Activated T-helper 1 cell treated with anti-CD3 and anti-CD28 coated beads, Interleukin-12 subunit alpha, Interleukin-12 subunit beta, Interleukin-2, Interleukin-4 antibody, amounts not matched to agents 30 ng/mL and 10 ng/mL and 1 ng/mL, durations not matched to agents 14 hours and 24 hours and 36 hours (primary cell): ENCODE measurements around the gene CFAP74. TPM values are rescaled to one million over a fixed set of nuclear protein-coding genes. Genes with fewer than 3 reads are reported as not detected.
A peak's percentile ranks its signal among the peaks of the same experiment; 100 is the strongest.

Experiments used
- DNase-seq: peaks from one replicate; pipeline ENCODE4 v3.0.0; 2021; ENCODE audit warnings: low spot score
- H3K27ac Mint-ChIP-seq: one replicate; pipeline ENCODE4 v1.8.0; 2021; ENCODE audit warnings: mild to moderate bottlenecking, mixed read lengths
- H3K27me3 Mint-ChIP-seq: one replicate; pipeline ENCODE4 v1.8.0; 2022; ENCODE audit warnings: mild to moderate bottlenecking, moderate library complexity, mixed read lengths; ENCODE audit not compliant: insufficient read depth
- H3K36me3 Mint-ChIP-seq: one replicate; pipeline ENCODE4 v1.8.0; 2021; ENCODE audit warnings: low read depth, mixed read lengths
- H3K4me1 Mint-ChIP-seq: one replicate; pipeline ENCODE4 v1.8.0; 2021; ENCODE audit warnings: low read depth, mixed read lengths
- H3K4me3 Mint-ChIP-seq: one replicate; pipeline ENCODE4 v1.8.0; 2021; ENCODE audit warnings: mild to moderate bottlenecking, moderate library complexity, mixed read lengths
- H3K9me3 Mint-ChIP-seq: one replicate; pipeline ENCODE4 v1.8.0; 2021; ENCODE audit warnings: mixed read lengths
- intact Hi-C: fragments of 100-400 bp; cut with micrococcal nuclease; formaldehyde crosslinking; loops from one replicate; pipeline ENCODE4 v1.15.1; 2024
- total RNA-seq: library from RNA; stranded (reverse); gene quantifications from 2 replicates; pipeline ENCODE4 v1.2.3, GENCODE V29; 2022

Gene CFAP74
- total RNA-seq, 1 donor from 2014 or later, result not detected

- intact Hi-C loops, result no loop called here
- peaks cover 24% of the 10 kb centered on the region for H3K36me3 Mint-ChIP-seq
- H3K9me3 Mint-ChIP-seq, result no peaks in the 10 kb centered on the region
- H3K27ac Mint-ChIP-seq, result no peak overlapping the region
- no peak for DNase-seq
- H3K4me1 Mint-ChIP-seq, result peaks cover 42% of the 10 kb centered on the region
- no peak overlapping the region for H3K4me3 Mint-ChIP-seq
- H3K27me3 Mint-ChIP-seq, result no peaks in the 10 kb centered on the region
Observed at GRCh38 chr1:1880617-1881312, 122.8 kb downstream of the CFAP74 start.

DNA sequence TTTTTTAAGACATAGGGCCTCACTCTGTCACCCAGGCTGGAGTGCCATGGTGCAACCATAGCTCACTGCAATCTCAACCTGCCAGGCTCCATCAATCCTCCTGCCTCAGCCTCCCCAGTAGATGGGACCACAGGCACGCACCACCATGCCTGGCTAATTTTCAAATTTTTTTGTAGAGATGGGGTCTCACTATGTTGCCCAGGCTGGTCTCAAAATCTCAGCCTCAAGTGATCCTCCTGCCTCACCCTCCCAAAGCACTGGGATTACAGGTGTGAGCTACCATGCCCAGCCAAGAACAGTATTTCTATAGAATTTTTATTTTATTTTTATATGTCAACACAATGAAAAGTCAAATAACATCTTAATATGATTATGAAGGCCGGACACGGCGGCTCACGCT is 123.6 kb downstream of the CFAP74 start:
- Mint-ChIP-seq H3K4me1 (peaks cover 47% of the 10 kb centered on the region), H3K9me3 (no peaks in the 10 kb centered on the region), H3K27ac (no peak overlapping the region), H3K4me3 (no peak overlapping the region), H3K27me3 (no peaks in the 10 kb centered on the region), H3K36me3 (peaks cover 29% of the 10 kb centered on the region)
- no peak for DNase-seq
- intact Hi-C loops, result loop anchor here (5.0 kb wide), 1 partner anchor 38 kb away; no protein-coding TSS in a partner anchor

DNA sequence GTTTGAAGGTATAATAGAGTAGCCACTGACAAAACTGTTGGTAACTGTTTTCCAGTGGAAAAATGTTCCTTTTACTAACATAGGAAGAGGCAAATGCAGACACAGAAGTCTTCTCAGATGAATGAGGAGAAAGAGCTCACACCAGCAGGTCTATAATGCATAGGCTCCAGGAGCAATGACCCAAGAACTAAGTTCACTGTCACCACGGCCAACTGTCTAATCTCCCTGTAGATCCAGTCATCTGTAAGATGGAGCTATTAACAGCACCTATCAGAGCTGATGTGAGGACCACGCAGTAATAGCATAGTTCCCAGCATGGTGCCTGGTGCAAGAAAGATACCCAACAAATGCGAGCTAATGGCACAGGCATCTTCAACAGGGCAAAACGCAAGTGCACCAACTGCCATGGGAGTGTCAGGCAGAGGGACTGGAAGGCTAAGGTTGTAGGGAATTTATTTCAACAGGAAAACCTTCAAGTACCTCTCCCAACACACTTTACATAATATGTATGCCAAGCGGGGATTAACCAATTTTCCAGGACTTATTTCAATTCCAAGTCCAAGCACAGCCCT is 125.6 kb downstream of the CFAP74 start:
- Mint-ChIP-seq H3K9me3 (no peaks in the 10 kb centered on the region), H3K27ac (peak overlapping the region; percentile 10), H3K36me3 (peaks cover 31% of the 10 kb centered on the region), H3K27me3 (no peaks in the 10 kb centered on the region), H3K4me3 (no peak overlapping the region), H3K4me1 (peaks cover 48% of the 10 kb centered on the region)
- intact Hi-C loops, result loop anchor here (2.0 to 5.0 kb wide), 2 partner anchors 13 to 36 kb away; partner anchors contain the start of gene GNB1
- DNase-seq, result no peak

DNA sequence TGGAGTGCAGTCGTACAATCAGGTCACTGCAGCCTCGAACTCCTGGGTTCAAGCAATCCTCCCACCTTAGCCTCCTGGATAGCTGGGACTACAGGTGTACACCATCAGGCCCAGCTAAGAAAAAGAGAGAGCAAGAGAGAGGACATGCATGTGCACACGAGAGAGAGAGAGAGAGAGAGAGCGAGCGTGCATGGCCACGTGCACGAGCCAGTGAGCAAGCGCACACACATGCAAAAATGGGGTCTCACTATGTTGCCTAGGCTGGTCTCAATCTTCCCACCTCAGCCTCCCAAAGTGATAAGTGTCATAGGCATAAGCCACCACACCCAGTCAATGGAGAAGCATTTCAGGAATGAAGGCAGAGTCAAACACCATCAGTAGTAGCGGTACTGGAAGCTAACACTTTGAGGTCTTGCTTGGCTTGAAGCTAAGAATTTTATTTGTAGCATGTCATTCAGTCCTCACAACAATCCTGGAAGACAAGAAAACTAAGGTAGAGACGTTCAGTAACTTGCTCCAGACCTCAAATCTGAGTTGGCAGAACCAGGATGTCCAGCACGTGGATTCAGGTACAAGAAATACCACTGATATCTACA is 127.2 kb downstream of the CFAP74 start:
- intact Hi-C loops, result loop anchor here (2.0 to 5.0 kb wide), 2 partner anchors 14 to 34 kb away; partner anchors contain the start of gene GNB1
- Mint-ChIP-seq H3K9me3 (no peaks in the 10 kb centered on the region), H3K4me3 (peak overlapping the region; percentile 58), H3K27ac (peak overlapping the region; percentile 89), H3K4me1 (peaks cover 58% of the 10 kb centered on the region), H3K27me3 (no peaks in the 10 kb centered on the region), H3K36me3 (peaks cover 39% of the 10 kb centered on the region)
- DNase-seq, result no peak

GRCh38 chr1:1875932-1876331 is 127.7 kb downstream of the CFAP74 start:
- Mint-ChIP-seq H3K27ac (peak overlapping the region; percentile 89), H3K27me3 (no peaks in the 10 kb centered on the region), H3K4me1 (peaks cover 58% of the 10 kb centered on the region), H3K4me3 (peak overlapping the region; percentile 58), H3K36me3 (peaks cover 42% of the 10 kb centered on the region), H3K9me3 (no peaks in the 10 kb centered on the region)
- no peak for DNase-seq
- intact Hi-C loops, result loop anchor here (2.0 to 5.0 kb wide), 2 partner anchors 15 to 34 kb away; partner anchors contain the start of gene GNB1

DNA sequence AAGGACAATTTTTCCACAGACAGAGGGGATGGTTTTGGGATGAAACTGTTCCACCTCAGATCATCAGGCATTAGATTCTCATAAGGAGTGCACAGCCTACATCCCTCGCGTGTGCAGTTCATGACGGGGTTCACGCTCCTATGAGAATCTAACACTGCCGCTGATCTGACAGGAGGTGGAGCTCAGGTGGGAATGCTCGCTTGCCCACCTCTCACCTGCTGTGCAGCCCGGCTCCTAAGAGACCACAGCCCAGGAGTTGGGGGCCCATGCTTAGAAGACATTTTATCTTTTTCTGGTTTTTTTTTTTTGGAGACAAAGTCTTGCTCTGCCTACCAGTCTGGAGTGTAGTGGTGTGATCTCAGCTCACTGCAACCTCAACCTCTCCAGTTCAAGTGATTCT is 128.7 kb downstream of the CFAP74 start:
- intact Hi-C loops, result loop anchor here (5.0 kb wide), 1 partner anchor 33 kb away; no protein-coding TSS in a partner anchor
- H3K27me3 Mint-ChIP-seq, result no peaks in the 10 kb centered on the region
- H3K27ac Mint-ChIP-seq, result no peak overlapping the region
- peaks cover 43% of the 10 kb centered on the region for H3K36me3 Mint-ChIP-seq
- H3K4me1 Mint-ChIP-seq, result peaks cover 55% of the 10 kb centered on the region
- DNase-seq, result no peak
- no peaks in the 10 kb centered on the region for H3K9me3 Mint-ChIP-seq
- no peak overlapping the region for H3K4me3 Mint-ChIP-seq

- no peaks in the 10 kb centered on the region for H3K9me3 Mint-ChIP-seq
- no peak overlapping the region for H3K27ac Mint-ChIP-seq
- no peak for DNase-seq
- H3K36me3 Mint-ChIP-seq, result peaks cover 40% of the 10 kb centered on the region
- intact Hi-C loops, result no loop called here
- peaks cover 52% of the 10 kb centered on the region for H3K4me1 Mint-ChIP-seq
- no peak overlapping the region for H3K4me3 Mint-ChIP-seq
- no peaks in the 10 kb centered on the region for H3K27me3 Mint-ChIP-seq
Observed at GRCh38 chr1:1873186-1873585, 130.4 kb downstream of the CFAP74 start.

DNA sequence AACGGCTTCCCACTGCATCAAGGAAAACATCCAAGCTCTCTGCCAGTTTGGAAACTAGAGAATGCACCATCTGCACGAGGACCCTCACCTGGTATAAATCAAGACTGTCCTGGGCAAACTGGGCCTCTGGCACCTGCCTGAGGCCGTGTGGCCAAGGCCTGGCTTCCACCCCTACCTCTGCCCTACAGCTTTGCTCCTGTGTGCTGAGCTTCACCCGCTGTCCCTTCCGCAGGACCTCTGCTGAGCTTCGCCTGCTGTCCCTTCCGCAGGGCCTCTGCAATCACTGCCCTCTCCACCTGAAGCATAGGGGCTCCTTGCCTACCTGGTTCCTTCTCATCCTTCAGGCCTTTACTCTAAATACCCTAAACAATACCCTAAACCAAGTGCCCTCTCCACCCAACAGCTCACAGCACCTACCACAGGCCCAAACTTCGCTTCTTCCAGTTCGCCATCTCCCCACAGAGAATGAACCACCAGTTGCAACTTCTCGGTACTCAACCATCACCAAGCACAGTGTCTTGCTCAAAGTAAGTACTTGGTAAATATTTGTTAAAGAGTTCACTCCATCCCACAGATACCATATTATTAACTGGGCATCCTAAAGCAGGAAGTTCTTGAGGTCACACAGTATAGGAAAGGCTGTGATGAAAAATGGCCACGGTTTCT is 131.1 kb downstream of the CFAP74 start:
- Mint-ChIP-seq H3K27ac (peak overlapping the region; percentile 58), H3K36me3 (peaks cover 34% of the 10 kb centered on the region), H3K4me1 (peaks cover 45% of the 10 kb centered on the region), H3K27me3 (no peaks in the 10 kb centered on the region), H3K4me3 (no peak overlapping the region), H3K9me3 (no peaks in the 10 kb centered on the region)
- no peak for DNase-seq
- intact Hi-C loops, result no loop called here

Other genes starting within 250 kb of the CFAP74 start
- 95.5 and 96.8 TPM in 2 replicates for gene NADK, start 225.3 kb downstream of the CFAP74 start, total RNA-seq
- gene GNB1, start 112.7 kb downstream of the CFAP74 start, total RNA-seq, result 382 and 398 TPM in 2 replicates
- gene CALML6, start 88.5 kb downstream of the CFAP74 start, total RNA-seq, result 0.36 and 0.51 TPM in 2 replicates
- gene TMEM52, start 84.5 kb downstream of the CFAP74 start, total RNA-seq, result 0.99 and 1.5 TPM in 2 replicates
- 0.26 TPM in 1 of 2 replicates, not detected in the other for gene GABRD, start 15.6 kb upstream of the CFAP74 start, total RNA-seq
- 4.1 TPM in 2 replicates for gene PRKCZ, start 46.6 kb upstream of the CFAP74 start, total RNA-seq
- 50.3 and 50.5 TPM in 2 replicates for gene FAAP20, start 191.0 kb upstream of the CFAP74 start, total RNA-seq
- 38.3 and 44.5 TPM in 2 replicates for gene SKI, start 224.5 kb upstream of the CFAP74 start, total RNA-seq